GM18517 (cell line): Measurements from ENCODE around the gene AVPR2.

Experiments used
- ATAC-seq: cut with Tn5 transposase; IDR thresholded peaks from one replicate; pipeline ENCODE4 v1.9.1; 2021; ENCODE audit warnings: mild to moderate bottlenecking, moderate library complexity; ENCODE audit not compliant: unreplicated experiment

Gene AVPR2

DNA sequence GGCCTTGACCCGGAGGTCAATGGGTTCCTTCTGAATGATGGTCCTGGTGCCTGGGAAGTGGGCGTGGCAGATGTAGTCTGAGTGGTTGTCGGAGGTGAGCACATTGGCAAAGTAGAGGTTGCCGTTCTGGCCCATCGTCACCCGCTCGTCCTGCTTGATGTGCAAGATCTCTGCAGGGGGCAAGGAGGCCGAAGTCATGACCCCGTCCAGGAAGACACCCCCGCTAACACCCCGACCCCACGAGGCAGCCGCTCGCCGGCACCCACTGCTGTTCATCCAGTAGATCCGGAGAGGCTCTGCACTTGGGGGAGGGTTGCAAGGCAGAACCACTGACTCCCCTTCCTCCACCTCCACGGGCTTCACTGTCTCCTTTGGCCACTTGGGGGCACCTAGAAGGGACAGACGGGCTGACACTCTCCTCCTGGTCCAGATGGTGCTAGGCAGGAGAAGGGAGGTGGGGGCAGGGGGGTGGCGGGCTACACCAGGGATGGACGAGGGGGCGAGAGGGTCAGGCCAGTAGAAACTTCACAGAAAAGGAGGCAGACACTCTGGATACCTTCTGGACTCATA lies 33.6 kb upstream of the AVPR2 start:
- ATAC-seq, result no peak

DNA sequence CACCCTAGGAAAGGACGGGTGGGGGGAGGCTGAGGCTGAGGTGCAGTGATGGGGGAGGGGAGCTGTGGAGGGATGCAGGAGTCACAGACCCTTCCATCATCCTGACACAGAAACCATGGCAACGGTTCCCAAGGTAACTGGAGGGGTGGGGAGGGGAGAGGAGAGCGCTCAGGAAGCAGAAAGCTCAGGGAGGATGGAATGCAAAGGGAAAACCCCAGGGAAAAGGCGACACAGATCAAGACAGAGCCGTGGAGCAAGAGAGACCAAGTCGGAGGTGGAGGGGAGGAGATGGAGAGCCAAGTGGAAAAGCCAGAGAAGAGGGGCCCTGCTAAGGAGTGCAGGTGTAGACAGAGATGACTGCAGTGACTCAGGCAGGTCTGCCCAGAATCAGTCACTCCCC lies 33.0 kb upstream of the AVPR2 start:
- no peak for ATAC-seq

DNA sequence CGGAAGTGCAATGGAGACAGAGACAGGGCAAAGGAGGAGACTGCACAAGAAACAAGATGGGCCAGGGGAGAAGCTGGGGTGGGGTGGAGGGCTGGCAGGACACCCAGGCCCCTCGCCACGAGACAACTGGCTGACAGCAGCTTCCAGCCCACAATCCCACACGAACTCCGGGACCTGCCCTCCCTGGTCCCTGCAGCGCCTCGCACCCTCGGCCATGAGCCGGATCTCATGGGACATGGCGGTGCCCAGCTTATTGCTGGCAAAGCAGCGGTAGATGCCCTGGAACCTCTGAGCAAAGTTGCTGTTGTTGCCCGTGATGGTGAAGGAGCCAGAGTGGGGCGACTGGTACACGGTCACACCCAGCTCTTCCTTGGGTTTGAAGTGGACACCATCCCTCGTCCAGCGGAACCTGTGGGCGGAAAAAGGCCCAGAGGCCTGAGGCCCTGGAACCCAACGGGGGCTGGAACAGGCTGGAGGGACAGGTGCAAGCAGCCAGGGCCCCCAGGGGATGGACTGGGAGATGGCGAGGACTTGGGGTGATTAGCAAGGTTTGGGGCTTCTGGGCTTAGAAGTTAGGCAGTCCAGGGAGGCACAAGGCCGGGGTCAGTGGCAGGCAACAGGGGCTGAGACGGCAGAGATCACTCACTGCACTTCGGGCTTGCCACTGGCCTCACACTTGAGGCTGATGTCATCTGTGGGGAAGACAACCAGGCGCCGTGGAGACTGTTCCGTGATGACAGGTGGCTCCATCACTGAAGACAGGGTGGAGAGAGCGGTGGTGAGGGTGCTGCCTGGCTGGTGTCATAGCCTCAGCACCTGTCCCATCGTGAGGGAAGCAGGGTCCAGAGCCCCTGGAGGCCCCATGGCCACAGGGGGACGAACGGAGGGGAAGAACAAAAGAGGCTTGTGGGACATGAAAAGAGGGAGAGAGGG lies 32.3 kb upstream of the AVPR2 start:
- ATAC-seq, result no peak

DNA sequence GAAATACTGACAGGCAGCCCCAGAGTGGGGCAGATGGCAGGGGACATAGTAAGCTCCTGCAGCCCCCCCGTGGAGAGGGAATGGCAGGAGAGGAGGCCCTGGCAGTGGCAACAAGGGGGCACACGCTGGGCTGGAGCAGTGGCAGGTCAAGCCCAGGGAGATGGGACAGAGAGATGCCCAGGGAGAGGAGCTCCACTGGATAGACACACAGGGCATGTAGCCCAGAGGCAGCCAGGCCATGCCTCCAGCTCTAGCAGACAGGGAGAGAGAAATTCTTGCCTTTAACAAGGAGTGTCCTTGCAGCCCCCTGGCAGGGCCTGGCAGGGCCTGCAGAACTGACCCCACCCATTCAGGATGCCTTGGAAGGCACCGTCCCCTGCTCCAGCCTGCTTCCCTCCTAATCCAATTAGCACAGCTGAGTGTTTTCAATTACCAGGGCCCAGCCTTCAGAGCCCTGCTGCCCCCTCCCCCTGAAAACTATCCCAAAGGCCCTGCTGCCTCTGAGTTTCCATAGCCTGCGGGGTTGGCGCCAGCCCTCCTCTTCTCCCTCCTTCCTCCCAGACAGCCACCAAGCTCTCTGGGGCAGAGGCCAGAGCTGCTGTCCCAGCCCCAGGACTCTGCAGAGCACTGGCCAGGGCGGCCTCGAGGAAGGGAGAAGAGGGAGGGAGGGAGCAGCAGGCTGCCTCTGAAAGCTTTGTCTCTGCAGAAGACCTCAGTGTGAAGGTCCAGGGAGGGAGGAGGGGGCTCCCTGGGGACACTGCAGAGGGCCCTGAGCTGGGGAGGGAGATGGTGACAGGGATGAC lies 31.0 kb upstream of the AVPR2 start:
- no peak for ATAC-seq

DNA sequence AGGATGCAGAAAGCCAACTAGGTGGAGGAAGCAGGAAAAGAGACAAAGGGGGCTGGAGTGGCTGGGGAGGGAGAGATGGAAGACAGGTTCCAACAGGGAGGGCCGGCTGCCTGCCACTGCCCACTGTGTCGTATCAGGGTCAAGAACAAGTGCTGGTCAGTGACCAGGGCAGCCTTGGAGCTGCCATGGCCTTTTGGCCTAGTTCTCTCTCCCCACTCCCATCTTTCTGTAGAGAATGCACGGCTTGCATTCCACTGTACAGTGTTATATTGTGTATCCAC lies 30.4 kb upstream of the AVPR2 start:
- ATAC-seq, result no peak

DNA sequence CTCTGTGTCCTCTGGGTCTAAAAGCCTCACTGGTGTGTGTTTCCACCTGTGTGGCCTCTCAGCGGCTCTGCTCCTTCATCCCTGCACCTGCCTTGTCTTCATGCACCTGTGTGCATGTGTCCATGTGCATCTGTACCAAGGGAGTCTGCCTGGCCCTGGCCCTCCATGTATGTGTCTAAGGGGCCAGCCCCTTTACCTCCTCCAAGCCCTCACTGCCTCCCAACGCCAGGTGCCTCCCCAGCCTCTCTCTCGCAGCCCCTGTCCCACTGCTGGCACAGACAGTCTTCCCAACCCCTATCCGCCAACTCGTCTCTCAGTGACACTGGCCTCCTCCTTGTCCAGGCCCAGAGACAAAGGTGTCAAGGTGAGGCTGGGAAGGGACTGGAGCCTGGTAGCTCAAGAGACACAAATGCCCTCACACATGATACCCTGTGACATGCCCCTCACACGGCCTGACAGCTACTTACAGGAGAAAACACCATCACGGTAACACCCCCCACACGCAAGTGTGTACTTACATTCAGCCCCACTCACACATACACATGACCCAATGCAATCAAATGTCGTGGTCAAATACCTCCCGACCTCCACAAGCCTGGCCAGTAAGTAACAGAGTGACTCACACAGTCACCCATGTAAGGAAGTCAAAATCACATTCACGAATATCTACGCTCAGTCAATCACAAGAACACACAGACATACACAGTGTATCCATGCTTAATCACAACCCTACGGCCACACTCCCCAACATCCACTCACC lies 29.9 kb upstream of the AVPR2 start:
- ATAC-seq, result no peak

DNA sequence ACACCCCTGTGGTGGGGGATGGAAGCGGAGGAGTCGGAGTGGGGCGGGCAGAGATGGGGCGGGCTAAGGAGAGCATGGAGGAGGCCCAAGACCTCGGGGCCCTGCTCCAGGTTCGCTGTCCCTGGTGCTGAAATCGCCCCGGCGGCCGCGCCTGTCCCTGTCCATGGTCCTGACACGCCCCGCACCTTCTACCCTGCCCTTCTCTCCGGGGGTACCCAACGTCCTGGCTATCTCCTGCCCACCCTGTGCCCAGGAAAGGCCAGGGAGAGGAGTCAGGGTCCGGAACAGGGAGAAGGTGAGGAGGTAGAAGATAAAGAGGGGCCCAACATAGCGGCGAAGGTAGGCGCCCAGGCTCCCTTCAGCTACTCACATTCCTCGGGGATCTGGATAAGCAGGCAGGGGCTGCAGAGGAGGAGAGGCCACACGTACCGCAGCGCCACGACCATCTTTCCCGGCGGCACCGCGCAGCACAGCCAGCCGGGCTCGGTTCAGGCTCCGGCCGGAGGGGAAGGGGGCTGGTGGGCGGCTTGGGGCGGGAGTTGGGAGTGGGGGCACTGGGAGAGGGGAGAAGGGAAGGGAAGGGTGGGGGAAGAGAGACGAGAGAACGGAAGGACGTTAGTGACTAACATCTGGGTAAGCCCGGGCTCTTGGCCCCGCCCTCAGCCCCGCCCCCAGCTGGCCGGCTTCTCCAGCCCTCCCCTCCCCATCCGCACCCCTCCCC lies 28.9 kb upstream of the AVPR2 start:
- ATAC-seq, result no peak

DNA sequence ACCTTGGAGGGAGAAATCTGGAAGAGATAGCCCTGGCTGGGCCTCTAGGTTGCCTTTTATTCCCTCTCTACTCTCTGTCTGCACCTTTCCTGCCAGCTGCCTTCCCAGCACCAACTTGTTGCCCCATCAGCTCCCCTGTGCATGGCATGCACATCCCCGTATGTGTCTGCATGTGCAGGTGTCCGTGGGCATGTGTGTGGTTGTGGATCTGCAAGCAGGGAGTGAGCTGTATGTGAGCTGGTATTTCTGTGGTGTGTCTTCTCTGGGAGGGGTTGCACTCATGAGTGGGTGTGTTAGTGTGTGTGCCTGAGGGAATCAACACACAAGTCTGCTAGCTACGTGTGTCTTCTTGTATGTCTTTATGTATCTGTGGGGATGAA lies 28.4 kb upstream of the AVPR2 start:
- no peak for ATAC-seq

DNA sequence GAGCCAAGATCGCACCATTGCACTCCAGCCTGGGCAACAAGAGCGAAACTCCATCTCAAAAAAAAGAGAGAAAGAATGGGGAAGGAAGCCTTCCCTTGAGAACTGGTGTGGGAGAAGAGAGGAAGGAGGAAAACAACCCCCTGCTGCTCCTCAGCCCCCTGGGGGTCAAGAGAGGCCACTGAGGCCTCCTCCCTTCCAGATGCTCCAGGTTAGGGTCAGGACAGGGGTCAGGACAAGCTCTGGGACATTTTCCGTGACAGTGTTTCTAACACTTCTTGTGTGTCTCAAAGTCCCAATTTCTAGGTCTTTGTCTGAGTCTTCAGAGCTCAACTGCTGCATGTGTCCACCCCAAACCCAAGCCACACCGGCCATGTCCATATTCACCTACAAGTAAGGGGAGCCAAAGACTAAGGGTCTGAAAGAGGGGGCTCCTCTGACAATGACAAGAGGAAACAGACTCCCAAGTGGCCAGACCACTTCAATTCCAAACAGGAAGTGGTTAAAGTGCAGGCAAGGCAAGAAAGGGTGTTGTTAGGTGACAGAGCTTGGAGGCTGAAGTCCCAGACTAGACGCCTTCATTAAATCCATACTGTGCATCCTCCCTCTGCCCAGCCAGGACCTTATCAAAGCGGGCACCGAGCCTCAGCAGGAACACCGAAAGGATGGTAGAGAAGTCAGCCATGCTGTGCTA lies 26.8 kb upstream of the AVPR2 start:
- no peak for ATAC-seq

DNA sequence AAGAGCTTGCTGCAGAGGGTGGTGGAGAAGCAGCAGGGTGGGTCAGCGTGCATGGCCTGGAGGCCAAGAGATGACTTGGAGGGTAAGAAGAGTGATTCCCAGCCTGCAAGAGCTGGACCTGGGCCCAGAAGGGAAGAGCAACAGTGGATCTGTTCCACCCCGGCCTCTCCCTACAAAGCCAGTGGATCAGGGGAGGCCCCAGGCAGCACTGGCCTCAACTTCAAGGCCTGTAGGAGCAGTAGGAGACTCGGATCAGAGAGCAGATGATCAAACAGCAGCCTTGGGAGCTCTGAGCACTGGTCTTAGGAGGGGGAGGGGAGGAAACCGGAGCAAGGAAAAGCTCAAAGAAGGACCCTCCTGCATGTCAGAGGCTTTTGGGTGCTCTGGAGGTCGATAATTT lies 26.1 kb upstream of the AVPR2 start:
- no peak for ATAC-seq

DNA sequence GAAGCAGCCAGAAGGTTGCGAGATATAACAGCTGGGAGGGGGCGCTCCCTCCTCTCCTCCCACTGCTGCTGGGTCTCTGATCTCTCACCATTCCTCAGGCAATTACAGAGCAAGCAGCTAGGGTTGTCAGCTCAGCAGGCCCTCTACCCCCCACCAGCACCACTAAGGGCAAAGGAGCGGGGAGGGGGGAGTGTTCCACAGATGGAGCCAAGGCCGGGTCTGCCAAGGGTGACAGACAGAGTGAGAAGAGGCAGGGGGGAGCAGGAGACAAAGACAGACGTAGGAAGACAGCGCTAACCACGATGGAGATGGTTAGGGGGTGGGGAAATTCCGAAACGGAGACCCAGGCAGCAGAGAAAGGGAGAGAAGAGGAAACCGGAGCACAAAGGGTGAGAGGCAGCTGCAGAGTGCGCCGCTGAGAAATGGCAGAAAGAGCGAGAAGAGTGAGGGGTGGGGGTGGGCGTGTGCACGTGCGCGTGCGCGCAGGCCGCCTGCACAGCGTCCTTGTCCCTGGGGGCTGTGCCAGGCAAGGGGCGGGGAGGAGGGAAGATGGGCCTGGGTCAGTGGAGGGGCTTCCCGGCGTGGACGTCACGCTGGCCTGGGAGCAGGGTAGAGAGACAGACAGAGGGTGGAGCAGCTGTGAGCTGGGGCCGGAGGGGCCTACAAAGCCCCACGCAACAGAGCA lies 25.4 kb upstream of the AVPR2 start:
- no peak for ATAC-seq

DNA sequence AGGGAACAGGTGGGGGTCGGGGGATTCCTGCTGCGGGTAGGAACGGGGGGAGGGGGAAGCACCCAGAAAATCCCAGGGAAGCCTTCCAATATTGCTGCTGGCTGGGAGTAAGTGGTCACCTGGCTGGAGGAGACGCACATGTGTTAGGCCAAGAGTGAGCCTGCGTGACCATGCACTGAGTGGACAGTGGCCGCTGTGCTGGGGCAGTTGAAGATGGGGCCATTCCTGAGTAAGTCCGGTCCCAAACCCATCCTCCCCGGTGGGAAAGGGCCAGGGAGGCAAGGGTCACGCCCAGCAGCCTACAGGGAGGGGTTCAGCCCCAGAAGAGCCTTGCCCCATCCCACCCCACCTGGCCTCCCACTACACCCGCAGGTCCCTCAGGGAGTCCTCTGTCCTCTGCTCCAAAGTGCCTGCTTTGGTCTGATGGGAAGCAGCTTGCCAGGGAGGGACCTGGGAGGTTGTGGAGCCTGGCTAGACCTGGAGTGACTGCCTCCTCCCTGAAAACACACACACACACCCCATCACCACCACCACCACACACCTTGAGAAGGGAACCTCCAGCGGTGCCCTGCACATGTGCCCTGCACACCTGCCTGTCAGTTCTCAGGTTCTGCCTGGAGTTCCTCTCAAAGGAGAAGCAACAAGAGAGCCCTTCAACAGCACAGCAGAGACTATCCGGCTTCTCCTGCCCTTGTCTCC lies 24.6 kb upstream of the AVPR2 start:
- ATAC-seq, result no peak

DNA sequence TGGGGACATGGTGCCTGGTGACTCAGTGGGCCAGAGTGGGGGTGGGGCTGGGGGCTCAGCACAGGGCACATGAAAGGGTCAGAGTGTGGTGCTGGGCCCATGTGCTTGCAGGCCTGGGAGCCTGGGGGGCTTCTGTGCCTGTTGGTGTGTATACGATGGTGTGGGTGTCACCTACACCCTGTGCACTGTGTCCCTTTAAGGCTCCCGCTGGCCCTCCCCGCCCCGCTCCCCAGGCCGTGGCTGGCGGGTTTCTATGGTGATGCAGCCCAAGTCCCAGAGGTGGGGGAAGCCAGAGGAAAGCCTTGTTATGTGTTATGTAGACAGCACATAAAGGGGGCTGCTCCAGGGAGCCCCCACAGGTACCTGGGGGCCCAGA lies 24.0 kb upstream of the AVPR2 start:
- ATAC-seq, result no peak

DNA sequence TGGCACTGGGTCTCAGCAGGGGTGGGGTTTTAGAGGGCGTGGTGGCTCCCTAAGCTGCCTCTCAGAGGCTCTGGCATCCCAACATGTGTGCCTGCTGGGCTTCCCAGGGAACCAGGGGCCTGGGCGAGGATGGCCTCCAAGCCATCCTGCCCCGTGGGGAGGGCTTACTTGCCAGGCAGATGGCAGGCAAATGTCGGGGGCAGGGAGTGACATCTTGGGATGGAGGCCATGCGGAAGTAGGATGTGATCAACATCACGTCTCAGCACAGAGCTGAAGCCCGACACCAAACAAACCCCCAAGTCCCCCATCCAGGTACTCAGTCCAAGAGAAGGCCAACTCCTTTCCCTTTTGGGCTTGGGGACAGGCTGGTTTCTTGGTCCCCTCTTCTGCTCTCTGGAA lies 23.2 kb upstream of the AVPR2 start:
- ATAC-seq, result no peak

DNA sequence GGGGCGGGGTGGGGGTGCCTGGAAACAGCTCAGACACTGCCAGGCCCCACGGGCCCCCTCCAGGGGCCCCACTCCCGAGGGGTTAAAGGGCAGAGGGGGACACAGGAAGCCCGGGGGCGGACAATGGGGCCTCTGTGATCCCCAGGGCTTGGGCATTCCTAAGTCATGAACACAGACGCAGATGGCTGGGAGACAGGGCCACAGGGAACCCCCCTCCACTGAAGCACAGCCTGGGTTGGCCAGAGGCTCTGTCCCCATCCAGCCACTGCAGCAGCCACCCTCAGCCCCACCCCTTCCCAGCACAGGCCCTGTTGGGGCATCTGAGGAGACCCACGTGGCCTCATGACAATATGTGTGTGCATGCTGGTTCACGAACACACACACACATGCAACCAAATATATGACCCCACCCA lies 22.4 kb upstream of the AVPR2 start:
- no peak for ATAC-seq

DNA sequence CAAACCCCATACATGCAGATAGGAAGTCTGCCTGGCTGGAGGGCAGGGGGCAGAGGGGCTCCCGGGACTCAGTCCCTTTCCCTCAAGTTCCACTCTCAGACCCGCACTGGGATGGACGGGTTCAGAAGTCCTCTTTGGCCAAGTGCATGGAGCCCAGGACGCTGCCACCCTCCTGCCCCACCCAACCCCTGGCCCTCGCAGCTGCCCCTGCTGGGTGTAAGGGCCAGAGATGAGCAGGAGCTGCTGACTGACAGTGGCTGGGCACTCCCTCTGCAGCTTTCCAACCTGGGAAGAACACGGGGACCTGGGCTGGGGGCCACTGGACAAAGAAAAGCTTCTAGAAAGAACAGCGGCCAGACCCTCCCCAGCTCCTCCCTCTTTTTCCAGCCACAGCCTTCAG lies 21.9 kb upstream of the AVPR2 start:
- no peak for ATAC-seq

DNA sequence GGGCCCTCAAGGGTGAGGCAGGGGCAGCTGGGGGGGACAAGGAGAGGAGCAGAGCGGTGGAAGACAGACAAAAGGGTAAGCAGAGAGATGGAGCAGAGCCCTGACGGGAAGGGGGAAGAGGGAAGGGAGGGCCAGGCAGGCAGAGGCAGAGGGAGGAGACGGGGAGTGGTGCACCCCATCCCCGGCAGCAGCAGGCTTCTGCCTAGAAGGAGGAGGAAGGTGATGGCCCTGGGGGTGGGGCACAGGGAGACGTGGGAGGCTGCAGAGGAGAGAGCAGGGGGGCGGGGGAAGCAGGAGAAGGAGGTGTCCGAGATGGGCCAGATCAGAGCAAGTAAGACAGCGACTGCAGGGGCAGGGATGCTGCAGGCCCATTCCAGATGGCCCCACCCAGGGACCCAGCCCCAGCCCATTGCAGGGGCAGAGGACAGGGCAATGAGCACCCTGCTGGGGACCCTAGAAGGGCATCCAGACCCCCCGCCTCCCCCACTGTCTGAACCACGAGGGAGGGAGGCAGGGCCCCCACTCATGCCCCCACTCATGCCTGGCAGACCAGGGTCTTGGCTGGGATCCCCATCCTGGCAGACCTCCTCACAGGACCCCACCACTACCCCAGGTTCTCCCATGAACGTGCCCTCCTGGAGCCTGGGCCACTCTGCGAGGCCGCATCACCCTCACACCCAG lies 21.2 kb upstream of the AVPR2 start:
- ATAC-seq, result no peak

DNA sequence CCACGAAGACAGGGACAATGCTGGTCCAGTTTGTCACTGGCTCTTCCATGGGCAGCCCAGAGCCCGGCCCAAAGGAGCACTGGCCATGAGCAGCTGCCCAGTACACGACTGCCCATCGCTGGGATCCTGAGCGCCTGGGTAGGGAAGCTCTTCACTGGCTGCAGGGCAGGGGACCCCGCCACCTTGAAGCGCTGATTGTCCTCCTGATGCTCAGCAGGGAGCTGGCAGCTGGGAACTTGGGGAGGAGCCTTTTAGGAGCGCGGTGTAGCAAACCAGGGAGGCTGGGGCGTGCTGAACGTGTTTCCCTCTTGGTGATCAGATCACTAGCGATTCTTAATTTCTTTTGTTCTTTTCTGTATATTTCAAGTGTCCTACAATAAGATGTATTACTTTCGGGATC lies 20.3 kb upstream of the AVPR2 start:
- ATAC-seq, result no peak
